ENCODE data around the gene BACE1.

- TF ChIP-seq CTCF (IDR thresholded peaks at IDR 0.05; ENCODE audit: insufficient read depth, low read depth, low read length) (no peak), EZH2 (IDR thresholded peaks at IDR 0.05; ENCODE audit: insufficient read depth, low read length) (no peak)
Observed at GRCh38 chr11:117290809-117291396, 25.2 kb downstream of the BACE1 start, which contains the start of gene BACE1-AS.

All from astrocyte (in vitro differentiated cells and primary cell).